HG03097 (cell line): ENCODE data around the gene SRP68.
"Not testable (repeated sequence)": the region's sequence is repeated elsewhere in the genome, so short reads cannot be mapped to it uniquely, and the experiment has no call there.

ENCODE experiments used
- ATAC-seq: cut with Tn5 transposase; IDR thresholded peaks from one replicate; pipeline ENCODE4 v1.9.1; 2021; ENCODE audit not compliant: unreplicated experiment, low FRiP score

Gene SRP68

GRCh38 chr17:76077584-76078110, 5.3 kb upstream of the SRP68 start:
- no peak for ATAC-seq

- no peak for ATAC-seq
Observed at GRCh38 chr17:76076765-76077583, 4.7 kb upstream of the SRP68 start.

GRCh38 chr17:76076146-76076764, 3.9 kb upstream of the SRP68 start:
- no peak for ATAC-seq

- ATAC-seq, result no peak
Observed at GRCh38 chr17:76075364-76076145, 3.2 kb upstream of the SRP68 start.

- no peak for ATAC-seq
Observed at GRCh38 chr17:76074390-76075363, 2.4 kb upstream of the SRP68 start, which contains the start of gene GALR2. Gene GALR2 (plus strand): TSS chr17:76074781. CDS start chr17:76074884, 103 bp downstream.

GRCh38 chr17:76071531-76072147, 678 bp downstream of the SRP68 start:
- ATAC-seq, result no peak

GRCh38 chr17:76065775-76066174, 6.5 kb downstream of the SRP68 start:
- no peak for ATAC-seq

- no peak for ATAC-seq
Observed at GRCh38 chr17:76063875-76064546, 8.3 kb downstream of the SRP68 start.

GRCh38 chr17:76058264-76058663, 14.1 kb downstream of the SRP68 start:
- ATAC-seq, result not testable (repeated sequence)

- no peak for ATAC-seq
Observed at GRCh38 chr17:76056882-76057281, 15.4 kb downstream of the SRP68 start.

- ATAC-seq, result no peak
Observed at GRCh38 chr17:76054112-76054476, 18.2 kb downstream of the SRP68 start.

- ATAC-seq, result no peak
Observed at GRCh38 chr17:76053246-76054111, 18.8 kb downstream of the SRP68 start.

- ATAC-seq, result no peak
Observed at GRCh38 chr17:76051561-76051960, 20.8 kb downstream of the SRP68 start.

- no peak for ATAC-seq
Observed at GRCh38 chr17:76050538-76051467, 21.5 kb downstream of the SRP68 start.

GRCh38 chr17:76049836-76050537, 22.3 kb downstream of the SRP68 start:
- no peak for ATAC-seq

- ATAC-seq, result no peak
Observed at GRCh38 chr17:76049239-76049638, 23.1 kb downstream of the SRP68 start.
